Panc1 (cell line): ENCODE results near the gene S1PR3. TPM values are rescaled to one million over a fixed set of nuclear protein-coding genes. Genes with fewer than 3 reads are reported as not detected.

Experiments used
- ATAC-seq: fragments of 200-7000 bp; cut with Tn5 transposase; 2 replicates; pipeline ENCODE4 v1.9.1; 2020; ENCODE audit warnings: mild to moderate bottlenecking, moderate library complexity
- BruUV-seq: library from RNA; stranded (reverse); fragments of 400-500 nt; replicated peaks from 2 replicates; lab custom pipeline; 2021; lab: Mats Ljungman, UMichigan
- CTCF ChIA-PET: fragments of 300-600 bp; sonication (Branson Sonifier 250); formaldehyde crosslinking; loops from one replicate; lab custom pipeline; 2022; ENCODE audit warnings: antibody characterized with exemption; lab: Charles Lee
- POLR2A ChIA-PET: fragments of 300-600 bp; sonication (Branson Sonifier 250); formaldehyde crosslinking; loops from one replicate; lab custom pipeline; 2022; ENCODE audit warnings: antibody characterized with exemption; lab: Charles Lee
- DNase-seq: peaks from one replicate; pipeline ENCODE4 v3.0.0-alpha.2; 2010; ENCODE audit warnings: low read depth, low spot score
- H3K27ac ChIP-seq: 2 replicates; pipeline ENCODE4 v1.5.1; 2011; ENCODE audit warnings: mild to moderate bottlenecking, low read length, inconsistent platforms
- H3K27me3 ChIP-seq: fragments of 200-500 bp; sonication (Bioruptor generic); 2 replicates; pipeline ENCODE4 v1.6.0; 2014; ENCODE audit warnings: low read length, inconsistent platforms; ENCODE audit not compliant: control insufficient read depth, insufficient read depth
- H3K36me3 ChIP-seq: fragments of 200-500 bp; sonication (Bioruptor generic); 2 replicates; pipeline ENCODE4 v1.5.1; 2014; ENCODE audit warnings: inconsistent platforms, mild to moderate bottlenecking, low read length, moderate library complexity; ENCODE audit not compliant: control insufficient read depth, insufficient read depth
- H3K4me1 ChIP-seq: 2 replicates; pipeline ENCODE4 v1.5.1; 2011; ENCODE audit warnings: inconsistent platforms, mild to moderate bottlenecking, low read length, moderate library complexity; ENCODE audit not compliant: control insufficient read depth, insufficient read depth
- H3K4me3 ChIP-seq, 2 experiments: 2 replicates each; pipeline ENCODE4 v1.5.1; 2011 to 2012; ENCODE audit warnings: low read depth in 2 of 2, low read length in 2 of 2, mild to moderate bottlenecking in 2 of 2, inconsistent platforms in 1 of 2, moderate library complexity in 1 of 2
- H3K9me3 ChIP-seq: fragments of 200-500 bp; sonication (Bioruptor generic); 2 replicates; pipeline ENCODE4 v1.5.1; 2014; ENCODE audit warnings: low read depth, mild to moderate bottlenecking, inconsistent platforms, low read length, moderate library complexity; ENCODE audit not compliant: control insufficient read depth, insufficient read depth
- CTCF ChIP-seq: fragments of 450-650 bp; IDR thresholded peaks from 2 replicates; pipeline ENCODE4 v1.5.1; 2017; ENCODE audit warnings: mild to moderate bottlenecking
- POLR2AphosphoS5 ChIP-seq: IDR thresholded peaks from 2 replicates; pipeline ENCODE4 v1.6.1; 2012; ENCODE audit warnings: mild to moderate bottlenecking, low read depth, low read length, moderate library complexity
- REST ChIP-seq, 2 experiments: IDR thresholded peaks; 2 replicates each; pipeline ENCODE4 v1.6.1; 2011 to 2012; ENCODE audit warnings: low read depth in 2 of 2, control low read depth in 1 of 2, low read length in 1 of 2, mild to moderate bottlenecking in 1 of 2, moderate library complexity in 1 of 2; ENCODE audit not compliant: insufficient read depth in 1 of 2
- SIN3A ChIP-seq: IDR thresholded peaks from 2 replicates; pipeline ENCODE4 v1.6.1; 2012; ENCODE audit warnings: low read depth, mild to moderate bottlenecking, low read length, moderate library complexity, borderline replicate concordance; ENCODE audit not compliant: insufficient read depth
- TCF7L2 ChIP-seq: IDR thresholded peaks from 2 replicates; pipeline ENCODE4 v1.6.1; 2011; ENCODE audit warnings: mild to moderate bottlenecking, low read depth, low read length, inconsistent platforms
- in situ Hi-C: cut with HindIII; loops from 2 replicates; pipeline ENCODE4 v1.10.0; 2016; ENCODE audit warnings: low sequenced_read_pairs, low pct_unique_long_range_greater_than_20kb
- intact Hi-C: fragments of 100-400 bp; cut with micrococcal nuclease; formaldehyde crosslinking; loops from one replicate; pipeline ENCODE4 v1.10.0; 2022; ENCODE audit not compliant: unreplicated experiment
- total RNA-seq: library from RNA; stranded (reverse); gene quantifications from one replicate; pipeline ENCODE4 v1.2.1, GENCODE V29; 2021; ENCODE audit not compliant: unreplicated experiment

S1PR3 gene
- total RNA-seq, 1 experiment from 2014 or later: 8.1 TPM

GRCh38 chr9:88997646-88998045 is 6.4 kb downstream of the S1PR3 start:
- ATAC-seq (no peak), DNase-seq (no peak)
- in situ Hi-C loops: no loop called here
- no TSS peak for BruUV-seq
- H3K27ac ChIP-seq: no peak overlapping the region
- CTCF ChIA-PET: no interaction called here
- intact Hi-C loops: no loop called here
- no peaks in the 10 kb centered on the region; the same call in 1 of the 2 replicates for H3K4me1 ChIP-seq
- H3K36me3 ChIP-seq: no peaks in the 10 kb centered on the region
- H3K4me3 ChIP-seq: no peak overlapping the region
- POLR2A ChIA-PET: no interaction called here
- TF ChIP-seq POLR2AphosphoS5: no peak
- TF ChIP-seq CTCF: no peak
- no peak for TF ChIP-seq TCF7L2
- no peak for TF ChIP-seq REST (IDR thresholded peaks at IDR 0.05; ENCODE audit: insufficient read depth in 1 of 2, low read depth in 2 of 2, low read length in 1 of 2)
- no peak for TF ChIP-seq SIN3A
- H3K27me3 ChIP-seq: no peaks in the 10 kb centered on the region
- H3K9me3 ChIP-seq: no peaks in the 10 kb centered on the region

- Histone ChIP-seq H3K4me1 (no peaks in the 10 kb centered on the region), H3K27ac (no peak overlapping the region), H3K9me3 (no peaks in the 10 kb centered on the region), H3K4me3 (no peak overlapping the region), H3K27me3 (no peaks in the 10 kb centered on the region), H3K36me3 (no peaks in the 10 kb centered on the region)
- BruUV-seq: no TSS peak
- intact Hi-C loops (no loop called here), in situ Hi-C loops (no loop called here)
- TF ChIP-seq TCF7L2 (no peak), REST (IDR thresholded peaks at IDR 0.05; ENCODE audit: insufficient read depth in 1 of 2, low read depth in 2 of 2, low read length in 1 of 2) (no peak), POLR2AphosphoS5 (no peak), CTCF (no peak), SIN3A (no peak)
- ChIA-PET CTCF (interaction anchor here (0.7 kb wide), 1 partner anchor 249 kb away, joined by 3 read pairs; no protein-coding TSS in a partner anchor), POLR2A (no interaction called here)
- no peak for DNase-seq
- ATAC-seq: no peak
These were observed 7.2 kb downstream of the S1PR3 start for GRCh38 chr9:88998503-88998902.
